IMR-90 (cell line): ENCODE data around the gene RBFOX1. TPM values are rescaled to one million over a fixed set of nuclear protein-coding genes. Genes with fewer than 3 reads are reported as not detected.

Source experiments
- ATAC-seq: fragments of 200-7000 bp; cut with Tn5 transposase; 2 replicates; pipeline ENCODE4 v1.9.1; 2020; ENCODE audit warnings: low read depth, mild to moderate bottlenecking, moderate library complexity
- BruUV-seq: library from RNA; stranded (reverse); fragments of 400-500 nt; replicated peaks from 2 replicates; lab custom pipeline; 2021; lab: Mats Ljungman, UMichigan
- CTCF ChIA-PET: fragments of 300-600 bp; formaldehyde crosslinking; extraction: SDS; loops from one replicate; lab custom pipeline; 2021; ENCODE audit warnings: antibody characterized with exemption; lab: Yijun Ruan, JAX
- POLR2A ChIA-PET: fragments of 300-600 bp; sonication (Branson Sonifier 250); formaldehyde crosslinking; loops from one replicate; lab custom pipeline; 2022; ENCODE audit warnings: antibody characterized with exemption; ENCODE audit not compliant: unreplicated experiment; lab: Charles Lee
- DNase-seq: peaks from one replicate; pipeline ENCODE4 v3.0.0; 2013
- H2AFZ ChIP-seq: replicated peaks from 2 replicates; pipeline ENCODE3; 2013; ENCODE audit warnings: low read length, mild to moderate bottlenecking; ENCODE audit not compliant: poor library complexity
- H2AK5ac ChIP-seq: 2 replicates; pipeline ENCODE4 v1.6.1; 2013; ENCODE audit warnings: low read depth, low read length, inconsistent platforms
- H2AK9ac ChIP-seq: replicated peaks from 2 replicates; pipeline ENCODE3; 2013; ENCODE audit warnings: mild to moderate bottlenecking, low read depth, low read length, moderate library complexity; ENCODE audit not compliant: poor library complexity
- H2BK120ac ChIP-seq: 2 replicates; pipeline ENCODE4 v1.6.1; 2013; ENCODE audit warnings: low read depth, low read length, inconsistent platforms
- H2BK15ac ChIP-seq: 3 replicates; pipeline ENCODE4 v1.6.1; 2013; ENCODE audit warnings: low read depth, low read length, inconsistent platforms
- H2BK20ac ChIP-seq: 2 replicates; pipeline ENCODE4 v1.6.1; 2013; ENCODE audit warnings: low read depth, mild to moderate bottlenecking, inconsistent platforms, low read length, moderate library complexity
- H2BK5ac ChIP-seq: 2 replicates; pipeline ENCODE4 v1.6.1; 2013; ENCODE audit warnings: mild to moderate bottlenecking, low read depth, low read length, inconsistent platforms; ENCODE audit not compliant: poor library complexity, severe bottlenecking
- H3K14ac ChIP-seq: replicated peaks from 2 replicates; pipeline ENCODE4 v1.6.1; 2013; ENCODE audit warnings: low read depth, low read length, inconsistent platforms
- H3K18ac ChIP-seq: 2 replicates; pipeline ENCODE4 v1.6.1; 2013; ENCODE audit warnings: low read depth, low read length, control low read depth
- H3K23ac ChIP-seq: 2 replicates; pipeline ENCODE4 v1.6.1; 2013; ENCODE audit warnings: low read depth, low read length, inconsistent platforms
- H3K27ac ChIP-seq: 2 replicates; pipeline ENCODE4 v1.5.1; 2013; ENCODE audit warnings: mild to moderate bottlenecking, control low read depth, low read length; ENCODE audit not compliant: insufficient read depth
- H3K27me3 ChIP-seq: 2 replicates; pipeline ENCODE4 v1.6.1; 2013; ENCODE audit warnings: low read length; ENCODE audit not compliant: control insufficient read depth, insufficient read depth
- H3K36me3 ChIP-seq: 2 replicates; pipeline ENCODE4 v1.6.1; 2013; ENCODE audit warnings: low read length, mixed read lengths; ENCODE audit not compliant: control insufficient read depth, insufficient read depth
- H3K4ac ChIP-seq: 2 replicates; pipeline ENCODE4 v1.6.1; 2013; ENCODE audit warnings: low read depth, low read length, inconsistent platforms
- H3K4me1 ChIP-seq: 2 replicates; pipeline ENCODE4 v1.6.1; 2013; ENCODE audit warnings: low read length, mixed read lengths; ENCODE audit not compliant: control insufficient read depth, insufficient read depth
- H3K4me2 ChIP-seq: 2 replicates; pipeline ENCODE4 v1.6.1; 2013; ENCODE audit warnings: low read depth, mild to moderate bottlenecking, control low read depth, low read length, moderate library complexity
- H3K4me3 ChIP-seq: 2 replicates; pipeline ENCODE4 v1.5.1; 2013; ENCODE audit warnings: low read depth, mild to moderate bottlenecking, control low read depth, low read length, moderate library complexity; ENCODE audit not compliant: insufficient read depth
- H3K56ac ChIP-seq: 2 replicates; pipeline ENCODE4 v1.6.1; 2013; ENCODE audit warnings: low read length, inconsistent platforms; ENCODE audit not compliant: insufficient read depth; ENCODE audit errors: extremely low read depth
- H3K79me1 ChIP-seq, 2 experiments: 2 replicates each; pipeline ENCODE4 v1.6.1; 2013; ENCODE audit warnings: low read length in 2 of 2, inconsistent platforms in 1 of 2, low read depth in 1 of 2
- H3K9ac ChIP-seq: 2 replicates; pipeline ENCODE4 v1.6.1; 2013; ENCODE audit warnings: low read depth, low read length, control low read depth
- H3K9me1 ChIP-seq: 2 replicates; pipeline ENCODE4 v1.6.1; 2013; ENCODE audit warnings: low read length, inconsistent platforms; ENCODE audit not compliant: insufficient read depth
- H3K9me3 ChIP-seq: 2 replicates; pipeline ENCODE4 v1.6.1; 2013; ENCODE audit warnings: low read length; ENCODE audit not compliant: control insufficient read depth, insufficient read depth
- H4K20me1 ChIP-seq: 2 replicates; pipeline ENCODE4 v1.6.1; 2013; ENCODE audit warnings: low read length, inconsistent platforms; ENCODE audit not compliant: insufficient read depth
- H4K5ac ChIP-seq: 2 replicates; pipeline ENCODE4 v1.6.1; 2013; ENCODE audit warnings: mild to moderate bottlenecking, low read depth, low read length, control low read depth
- H4K8ac ChIP-seq, 2 experiments: 2 replicates each; pipeline ENCODE4 v1.6.1; 2013; ENCODE audit warnings: low read depth in 2 of 2, low read length in 2 of 2, control low read depth in 1 of 2, inconsistent platforms in 1 of 2
- H4K91ac ChIP-seq: 2 replicates; pipeline ENCODE4 v1.6.1; 2013; ENCODE audit warnings: low read depth, low read length, inconsistent platforms; ENCODE audit not compliant: insufficient read depth
- BHLHE40 ChIP-seq: fragments of 150-350 bp; IDR thresholded peaks from 2 replicates; pipeline ENCODE4 v1.6.1; 2016; ENCODE audit warnings: mild to moderate bottlenecking, low read depth, low read length
- WGBS, 2 experiments: methylation state at CpG; one replicate each; pipeline versions ENCODE4 v1.1.5 to v1.1.7; 2013; ENCODE audit warnings: missing lambda C conversion rate in 2 of 2; ENCODE audit not compliant: insufficient read length in 1 of 2; ENCODE audit errors: extremely low coverage in 2 of 2; 5-methylcytosine and 5-hydroxymethylcytosine counted together
- dilution Hi-C: fragments of 300-500 bp; cut with HindIII; formaldehyde crosslinking; loops from one replicate; pipeline ENCODE4 v1.14.3; 2018; ENCODE audit warnings: low sequenced_read_pairs; ENCODE audit not compliant: unreplicated experiment
- in situ Hi-C: fragments of 300-500 bp; cut with MboI; formaldehyde crosslinking; loops from 3 replicates; pipeline ENCODE4 v1.14.3; 2019; ENCODE audit warnings: low sequenced_read_pairs, inconsistent platforms, mixed read lengths
- intact Hi-C: fragments of 100-400 bp; cut with micrococcal nuclease; formaldehyde crosslinking; loops from 2 replicates; pipeline ENCODE4 v1.10.0; 2022
- polyA plus RNA-seq, 3 experiments: library from polyadenylated mRNA; depleted of rRNA; stranded (reverse); fragments of >200 nt; gene quantifications; 2 replicates each; pipeline ENCODE4 v1.2.3, GENCODE V29; 2012; ENCODE audit warnings: low replicate concordance in 1 of 3
- total RNA-seq: library from RNA; depleted of rRNA; stranded (reverse); fragments of >200 nt; gene quantifications from 2 replicates; pipeline ENCODE4 v1.2.3, GENCODE V29; 2012
- TF ChIP-seq, protein P1 (sequence below): fragments of 150-350 bp; IDR thresholded peaks from 2 replicates; pipeline ENCODE4 v1.6.1; 2017; ENCODE audit warnings: mild to moderate bottlenecking, antibody characterized with exemption, low read length, low read depth

The RBFOX1 gene
- total and polyA plus RNA-seq, 2 of the 4 experiments (the other 2 are of a cell fraction): not detected

DNA sequence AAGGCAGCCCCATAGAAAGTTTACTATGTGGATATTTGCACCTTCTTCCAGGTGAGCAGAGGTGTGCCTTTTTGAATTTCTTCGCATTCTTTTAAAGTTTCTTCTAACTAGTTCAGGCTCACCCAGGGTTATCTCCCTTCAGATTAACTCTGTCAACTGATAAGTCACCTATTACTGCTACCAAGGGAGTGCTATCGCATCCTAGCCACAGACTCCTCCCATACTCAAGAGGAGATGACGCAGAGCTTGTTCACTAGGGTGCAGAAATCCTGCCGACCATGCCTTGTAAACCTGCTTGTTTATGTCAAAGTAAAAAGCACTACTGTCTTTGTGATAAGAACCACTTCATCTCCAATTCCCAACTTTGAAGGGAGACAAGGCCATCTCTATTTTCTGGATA, 390.1 kb downstream of the RBFOX1 start:
- Histone ChIP-seq H3K79me1 (no peaks in the 10 kb centered on the region), H3K4me2 (no peak overlapping the region), H3K4ac (no peak overlapping the region), H3K9me1 (no peaks in the 10 kb centered on the region), H4K5ac (no peak overlapping the region), H3K56ac (no peak overlapping the region), H3K36me3 (no peaks in the 10 kb centered on the region), H2BK15ac (no peak overlapping the region), H2BK120ac (no peak overlapping the region), H3K27me3 (no peaks in the 10 kb centered on the region), H4K20me1 (no peaks in the 10 kb centered on the region), H3K4me1 (no peaks in the 10 kb centered on the region), H2BK5ac (no peak overlapping the region), H2AFZ (no peak overlapping the region), H2AK9ac (no peak overlapping the region), H3K9me3 (peaks cover 10% of the 10 kb centered on the region), H2AK5ac (no peak overlapping the region), H3K14ac (no peak overlapping the region), H3K27ac (no peak overlapping the region), H3K18ac (no peak overlapping the region), H3K4me3 (no peak overlapping the region), H4K8ac (no peak overlapping the region), H3K9ac (no peak overlapping the region), H3K23ac (no peak overlapping the region), H4K91ac (no peak overlapping the region), H2BK20ac (no peak overlapping the region)
- intact Hi-C loops: no loop called here
- no CpG with 5 or more reads among the region's 4 CpGs for WGBS, 2 experiments
- no peak for TF ChIP-seq BHLHE40
- TF ChIP-seq, protein P1, sequence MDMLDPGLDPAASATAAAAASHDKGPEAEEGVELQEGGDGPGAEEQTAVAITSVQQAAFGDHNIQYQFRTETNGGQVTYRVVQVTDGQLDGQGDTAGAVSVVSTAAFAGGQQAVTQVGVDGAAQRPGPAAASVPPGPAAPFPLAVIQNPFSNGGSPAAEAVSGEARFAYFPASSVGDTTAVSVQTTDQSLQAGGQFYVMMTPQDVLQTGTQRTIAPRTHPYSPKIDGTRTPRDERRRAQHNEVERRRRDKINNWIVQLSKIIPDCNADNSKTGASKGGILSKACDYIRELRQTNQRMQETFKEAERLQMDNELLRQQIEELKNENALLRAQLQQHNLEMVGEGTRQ: no peak
- dilution Hi-C loops: no loop called here
- CTCF ChIA-PET: no interaction called here
- no peak for DNase-seq
- POLR2A ChIA-PET: no interaction called here
- ATAC-seq: no peak
- in situ Hi-C loops: no loop called here
- no TSS peak for BruUV-seq
